Mucosa of stomach (tissue), 1 donor: ENCODE measurements around the gene RASL12.

Experiments
- H3K27me3 ChIP-seq: one replicate; pipeline ENCODE4 v1.7.0; 2013; ENCODE audit warnings: mild to moderate bottlenecking, low read length; ENCODE audit not compliant: control insufficient read depth, insufficient read depth
- H3K36me3 ChIP-seq: one replicate; pipeline ENCODE4 v1.7.0; 2013; ENCODE audit warnings: low read length; ENCODE audit not compliant: control insufficient read depth, insufficient read depth
- H3K4me1 ChIP-seq: one replicate; pipeline ENCODE4 v1.7.0; 2013; ENCODE audit warnings: mild to moderate bottlenecking, low read length; ENCODE audit not compliant: control insufficient read depth, insufficient read depth
- H3K4me3 ChIP-seq: one replicate; pipeline ENCODE4 v1.7.0; 2013; ENCODE audit warnings: low read length
- H3K9ac ChIP-seq: one replicate; pipeline ENCODE4 v1.7.0; 2013; ENCODE audit warnings: mild to moderate bottlenecking, low read length, moderate library complexity
- H3K9me3 ChIP-seq: one replicate; pipeline ENCODE4 v1.7.0; 2013; ENCODE audit warnings: mild to moderate bottlenecking, low read length, moderate library complexity; ENCODE audit not compliant: control insufficient read depth
- donor health status: Pancreatic carcinoma.

RASL12 gene

DNA sequence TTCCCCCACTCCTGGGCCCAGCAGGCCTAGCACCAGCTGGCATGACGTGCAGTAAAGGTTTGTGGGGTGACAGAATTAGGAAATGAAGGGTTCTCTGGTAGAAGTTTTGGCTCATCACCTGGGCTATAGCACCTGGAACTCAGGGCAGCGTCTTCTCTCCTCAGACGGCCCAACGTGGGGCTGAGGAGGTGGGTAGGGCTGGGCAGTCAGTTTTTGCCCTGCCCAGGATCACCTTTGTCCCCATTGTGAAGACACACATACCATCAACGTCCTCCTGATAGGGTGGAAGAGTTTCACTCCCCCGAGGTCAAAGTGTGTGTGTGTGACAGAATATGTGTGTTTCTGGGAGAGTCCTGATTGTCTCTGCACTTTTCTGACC, 20.8 kb upstream of the RASL12 start:
- peaks cover 11% of the 10 kb centered on the region for H3K27me3 ChIP-seq
- no peak overlapping the region for H3K9ac ChIP-seq
- no peak overlapping the region for H3K4me3 ChIP-seq
- no peaks in the 10 kb centered on the region for H3K36me3 ChIP-seq
- H3K9me3 ChIP-seq = no peaks in the 10 kb centered on the region
- peaks cover 14% of the 10 kb centered on the region for H3K4me1 ChIP-seq

- Histone ChIP-seq H3K4me3 (no peak overlapping the region), H3K9ac (no peak overlapping the region), H3K27me3 (peaks cover 17% of the 10 kb centered on the region), H3K4me1 (peaks cover 15% of the 10 kb centered on the region), H3K9me3 (no peaks in the 10 kb centered on the region), H3K36me3 (no peaks in the 10 kb centered on the region)
Measured at GRCh38 chr15:65087873-65088642, 20.3 kb upstream of the RASL12 start.

DNA sequence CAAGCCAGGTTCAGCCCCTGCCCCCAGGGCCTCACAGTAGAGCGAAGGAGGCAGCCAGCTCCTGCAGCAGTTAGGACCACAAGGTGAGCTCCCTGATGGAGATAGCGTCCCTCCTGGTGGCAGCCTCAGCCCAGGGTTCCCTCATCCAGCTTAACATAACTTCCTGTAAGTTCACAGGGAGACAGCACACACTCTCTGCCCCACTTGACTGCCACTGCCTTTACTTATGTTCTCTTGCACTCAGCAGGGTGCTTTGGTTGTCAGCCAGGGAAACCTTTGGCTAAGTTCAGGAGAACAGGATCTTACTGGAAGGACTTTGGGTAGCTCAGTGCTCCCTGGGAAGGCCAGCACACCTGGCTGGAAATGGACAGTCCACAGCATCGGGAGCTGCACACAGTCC, 19.6 kb upstream of the RASL12 start:
- H3K9ac ChIP-seq = no peak overlapping the region
- no peaks in the 10 kb centered on the region for H3K9me3 ChIP-seq
- peaks cover 21% of the 10 kb centered on the region for H3K27me3 ChIP-seq
- H3K4me3 ChIP-seq = no peak overlapping the region
- H3K4me1 ChIP-seq = peaks cover 22% of the 10 kb centered on the region
- H3K36me3 ChIP-seq = no peaks in the 10 kb centered on the region

DNA sequence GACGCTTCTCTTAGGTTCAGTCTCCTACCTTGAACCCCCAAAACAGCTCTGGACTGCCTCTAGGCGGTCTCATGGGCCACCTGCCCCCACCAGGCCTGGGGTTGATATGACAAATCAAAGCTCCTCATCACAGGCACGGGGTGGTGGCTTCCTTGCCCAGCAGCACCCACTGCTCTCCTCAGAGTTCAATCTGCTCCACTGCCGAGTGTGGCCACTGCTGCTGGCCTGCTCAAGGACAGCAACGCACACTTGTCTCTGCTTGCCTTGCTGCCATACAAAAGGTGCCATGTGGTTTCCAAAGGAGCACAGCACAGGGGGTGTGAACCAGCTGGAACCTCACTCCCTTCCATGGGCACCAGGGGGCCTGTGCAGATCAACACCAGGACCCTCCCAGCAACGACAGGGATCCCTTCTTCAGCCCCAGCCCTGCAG, 18.9 kb upstream of the RASL12 start:
- no peak overlapping the region for H3K4me3 ChIP-seq
- no peaks in the 10 kb centered on the region for H3K36me3 ChIP-seq
- H3K27me3 ChIP-seq = peaks cover 24% of the 10 kb centered on the region
- peaks cover 27% of the 10 kb centered on the region for H3K4me1 ChIP-seq
- H3K9me3 ChIP-seq = no peaks in the 10 kb centered on the region
- no peak overlapping the region for H3K9ac ChIP-seq

DNA sequence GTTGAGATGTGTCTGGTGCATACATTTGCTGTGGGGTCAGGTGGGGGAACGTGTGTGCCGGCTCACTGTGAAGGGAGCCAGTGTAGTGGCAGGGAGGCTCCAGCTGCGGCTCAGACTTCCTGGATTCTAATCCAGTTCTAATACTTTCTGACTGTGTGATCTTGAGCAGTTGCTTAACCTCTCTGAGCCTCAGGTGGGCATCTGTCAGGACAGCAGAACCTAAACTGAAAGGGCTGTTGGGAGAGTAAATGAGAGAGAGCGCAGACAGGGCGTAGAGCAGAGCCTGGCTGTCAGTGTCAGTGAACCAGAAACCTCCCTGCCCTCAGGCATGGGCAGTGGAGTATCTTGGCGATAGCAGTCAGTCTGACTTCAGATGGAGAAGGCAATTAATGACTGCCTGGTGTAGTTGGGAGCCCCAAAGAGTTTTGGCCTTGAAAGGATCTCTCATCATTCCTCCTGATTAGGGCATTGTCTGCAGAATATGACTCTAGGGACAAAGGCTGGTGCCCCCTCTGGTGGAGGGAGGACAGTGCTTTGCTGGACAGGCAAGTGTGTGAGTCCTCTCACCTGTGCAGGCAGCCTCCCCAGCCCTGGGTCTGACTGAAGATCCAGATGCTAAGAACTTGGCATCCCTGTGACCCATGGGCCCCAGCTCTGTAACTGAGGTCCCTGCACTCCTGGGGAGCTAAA, 18.3 kb upstream of the RASL12 start:
- Histone ChIP-seq H3K9ac (no peak overlapping the region), H3K9me3 (no peaks in the 10 kb centered on the region), H3K36me3 (no peaks in the 10 kb centered on the region), H3K4me1 (peaks cover 27% of the 10 kb centered on the region), H3K4me3 (no peak overlapping the region), H3K27me3 (peaks cover 27% of the 10 kb centered on the region)

DNA sequence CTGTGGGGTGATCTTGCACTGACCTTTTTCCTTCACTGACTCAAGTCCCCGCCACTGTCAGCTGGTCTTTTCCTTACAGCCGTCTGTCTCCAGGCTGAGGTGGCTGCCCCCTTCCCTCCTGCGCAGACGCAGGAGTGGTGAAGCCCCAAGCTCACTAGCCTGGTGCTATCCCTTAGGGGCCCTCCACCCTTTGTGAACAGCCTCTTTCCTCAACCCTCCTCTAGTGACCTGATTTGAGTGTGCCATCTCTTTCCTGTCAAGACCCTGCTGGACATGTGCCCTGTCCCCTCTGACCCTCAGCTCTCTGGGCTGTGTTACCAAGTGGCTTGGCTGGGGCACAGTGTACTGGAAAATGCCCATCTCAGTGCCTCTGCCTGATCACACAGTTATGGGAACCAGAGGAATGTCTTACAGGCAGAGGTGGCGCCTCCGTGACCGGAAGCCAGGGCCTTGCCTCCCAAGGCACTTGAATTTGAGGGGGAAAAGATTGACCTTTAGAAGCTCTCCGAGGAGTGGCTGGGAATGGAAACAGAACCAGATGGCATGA, 17.5 kb upstream of the RASL12 start:
- no peak overlapping the region for H3K4me3 ChIP-seq
- H3K4me1 ChIP-seq = peaks cover 27% of the 10 kb centered on the region
- H3K36me3 ChIP-seq = no peaks in the 10 kb centered on the region
- no peaks in the 10 kb centered on the region for H3K9me3 ChIP-seq
- peaks cover 27% of the 10 kb centered on the region for H3K27me3 ChIP-seq
- no peak overlapping the region for H3K9ac ChIP-seq

DNA sequence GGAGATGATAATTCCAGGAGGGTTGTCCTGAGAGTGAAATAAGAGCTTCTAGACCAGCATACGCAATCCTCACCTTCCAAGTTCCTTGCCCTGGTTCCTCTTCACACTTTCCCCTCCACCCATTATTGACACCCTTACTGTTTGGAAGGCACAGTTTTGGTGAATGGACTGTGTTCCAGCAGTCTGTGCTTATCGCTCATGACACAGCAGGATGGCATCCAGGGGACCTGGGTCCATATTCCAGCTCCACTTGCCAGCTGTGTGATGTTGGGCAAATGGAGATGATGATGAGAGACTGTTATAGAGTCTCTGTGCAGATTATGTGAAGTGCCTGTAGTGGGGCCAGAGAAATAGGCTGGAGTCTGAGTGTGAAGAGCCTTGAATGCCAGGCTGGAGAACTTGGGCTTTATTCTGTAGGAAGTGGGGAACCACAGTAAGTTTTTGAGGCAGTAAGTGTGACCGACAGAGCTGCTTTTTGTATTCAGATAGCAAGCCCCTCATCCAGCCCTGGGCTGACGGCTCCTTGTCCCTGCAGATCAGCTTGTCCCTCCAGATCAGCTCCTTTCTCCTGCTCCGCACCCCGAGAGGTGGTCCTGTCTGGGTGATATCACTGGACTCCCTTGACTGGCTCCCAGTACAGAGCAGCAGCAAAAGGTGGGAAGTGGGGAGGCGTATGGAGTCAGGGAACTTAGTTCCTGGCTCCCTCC, 16.9 kb upstream of the RASL12 start:
- Histone ChIP-seq H3K4me3 (no peak overlapping the region), H3K9me3 (no peaks in the 10 kb centered on the region), H3K9ac (no peak overlapping the region), H3K4me1 (peaks cover 26% of the 10 kb centered on the region), H3K27me3 (peaks cover 27% of the 10 kb centered on the region), H3K36me3 (no peaks in the 10 kb centered on the region)

GRCh38 chr15:65083262-65083701, 15.5 kb upstream of the RASL12 start:
- no peak overlapping the region for H3K4me3 ChIP-seq
- H3K9me3 ChIP-seq = no peaks in the 10 kb centered on the region
- H3K4me1 ChIP-seq = peaks cover 13% of the 10 kb centered on the region
- H3K27me3 ChIP-seq = peaks cover 27% of the 10 kb centered on the region
- H3K36me3 ChIP-seq = no peaks in the 10 kb centered on the region
- H3K9ac ChIP-seq = no peak overlapping the region

DNA sequence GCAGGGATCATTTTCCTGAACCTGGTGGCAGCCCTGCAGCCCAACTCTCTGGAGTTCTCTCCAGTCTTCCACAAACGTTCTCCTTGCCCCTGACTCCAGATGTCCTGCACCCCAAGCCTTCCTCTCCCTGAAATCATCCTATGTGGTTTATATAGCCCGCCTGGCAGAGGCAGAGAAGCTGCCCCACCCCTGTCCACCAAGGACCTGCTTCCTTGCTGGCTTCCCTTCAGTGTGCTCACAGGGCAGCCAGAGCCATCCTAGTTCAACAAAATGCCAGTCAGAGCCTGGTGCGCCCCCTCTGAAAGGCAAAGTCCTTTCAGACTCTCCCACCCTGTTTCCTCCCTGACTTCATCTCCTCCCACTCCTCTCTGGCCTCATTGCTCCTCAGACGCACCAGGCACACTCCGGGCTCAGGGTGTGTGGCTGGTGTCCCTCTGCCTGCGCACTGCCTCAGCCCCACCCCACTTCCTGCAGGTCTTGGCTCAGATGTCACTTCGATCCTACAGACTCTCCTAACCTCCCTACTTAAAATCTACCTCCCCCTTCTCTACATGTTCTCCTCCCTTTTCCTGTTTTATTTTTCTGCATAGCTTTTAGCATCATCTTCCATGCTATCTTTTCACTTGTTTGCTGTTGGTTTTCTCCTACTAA, 14.6 kb upstream of the RASL12 start:
- Histone ChIP-seq H3K4me3 (no peak overlapping the region), H3K9me3 (no peaks in the 10 kb centered on the region), H3K4me1 (peaks cover 20% of the 10 kb centered on the region), H3K27me3 (peaks cover 33% of the 10 kb centered on the region), H3K9ac (no peak overlapping the region), H3K36me3 (no peaks in the 10 kb centered on the region)

DNA sequence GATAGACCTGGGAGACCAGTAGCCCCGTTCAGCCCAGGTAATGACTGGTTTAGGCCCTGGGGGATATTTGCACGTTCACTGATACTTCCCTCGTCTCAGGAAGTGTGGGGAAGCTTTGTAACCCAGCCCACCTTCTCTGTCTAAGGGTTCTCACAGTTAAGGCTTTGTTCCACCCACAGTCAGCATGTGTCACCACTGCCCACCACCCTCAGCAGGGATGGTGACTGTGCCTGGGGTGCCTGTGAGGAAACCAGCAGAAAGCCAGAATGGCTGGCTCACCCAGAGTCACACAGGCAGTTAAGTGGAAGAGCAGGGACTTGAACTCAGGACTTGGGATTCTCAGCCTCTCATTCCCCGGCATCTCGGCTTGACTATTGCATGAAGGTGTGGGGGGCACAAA, 14.0 kb upstream of the RASL12 start:
- H3K9me3 ChIP-seq = no peaks in the 10 kb centered on the region
- no peak overlapping the region for H3K9ac ChIP-seq
- no peak overlapping the region for H3K4me3 ChIP-seq
- peaks cover 40% of the 10 kb centered on the region for H3K27me3 ChIP-seq
- no peaks in the 10 kb centered on the region for H3K36me3 ChIP-seq
- H3K4me1 ChIP-seq = peaks cover 20% of the 10 kb centered on the region

DNA sequence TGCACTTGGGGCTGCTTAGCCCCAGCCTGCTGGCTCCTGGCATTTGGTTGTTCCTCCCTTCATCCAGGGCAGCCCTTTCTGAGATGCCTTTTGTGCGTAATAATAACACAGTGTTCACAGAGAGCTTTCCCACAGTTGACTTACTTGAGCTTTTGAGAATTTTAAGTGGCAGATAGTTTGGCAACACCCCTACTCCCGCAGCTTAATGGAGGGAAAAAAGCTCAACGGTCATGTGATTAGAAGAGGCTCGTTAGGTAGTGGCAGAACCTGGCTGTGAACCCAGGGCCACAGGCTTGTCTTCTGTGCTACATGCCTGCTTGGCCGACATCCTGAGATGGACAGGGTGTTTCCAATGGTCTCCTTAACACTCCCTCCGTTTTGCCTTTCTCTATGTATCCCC, 13.5 kb upstream of the RASL12 start:
- peaks cover 45% of the 10 kb centered on the region for H3K27me3 ChIP-seq
- H3K9ac ChIP-seq = no peak overlapping the region
- H3K9me3 ChIP-seq = no peaks in the 10 kb centered on the region
- no peak overlapping the region for H3K4me3 ChIP-seq
- peaks cover 20% of the 10 kb centered on the region for H3K4me1 ChIP-seq
- no peaks in the 10 kb centered on the region for H3K36me3 ChIP-seq
